Epithelial cell of proximal tubule (primary cell): ENCODE measurements around the gene LARP7. TPM values are rescaled to one million over a fixed set of nuclear protein-coding genes. Genes with fewer than 3 reads are reported as not detected.

Experiments used
- DNase-seq: peaks from one replicate; pipeline ENCODE4 v3.0.0-alpha.2; 2011; ENCODE audit warnings: low read depth
- H3K4me3 ChIP-seq: 2 replicates; pipeline ENCODE4 v1.5.1; 2011; ENCODE audit warnings: low read depth, mild to moderate bottlenecking, low read length
- total RNA-seq: library from RNA; depleted of rRNA; stranded (reverse); fragments of >200 nt; gene quantifications from 2 replicates; pipeline ENCODE4 v1.2.3, GENCODE V29; 2015
- TF ChIP-seq, protein P1 (sequence below): conservative IDR thresholded peaks from 2 replicates; pipeline ENCODE4 v1.5.1; 2012; ENCODE audit warnings: low read depth, mild to moderate bottlenecking, low read length

The LARP7 gene
- 28.9 and 31.8 TPM in 2 replicates for total RNA-seq

DNA sequence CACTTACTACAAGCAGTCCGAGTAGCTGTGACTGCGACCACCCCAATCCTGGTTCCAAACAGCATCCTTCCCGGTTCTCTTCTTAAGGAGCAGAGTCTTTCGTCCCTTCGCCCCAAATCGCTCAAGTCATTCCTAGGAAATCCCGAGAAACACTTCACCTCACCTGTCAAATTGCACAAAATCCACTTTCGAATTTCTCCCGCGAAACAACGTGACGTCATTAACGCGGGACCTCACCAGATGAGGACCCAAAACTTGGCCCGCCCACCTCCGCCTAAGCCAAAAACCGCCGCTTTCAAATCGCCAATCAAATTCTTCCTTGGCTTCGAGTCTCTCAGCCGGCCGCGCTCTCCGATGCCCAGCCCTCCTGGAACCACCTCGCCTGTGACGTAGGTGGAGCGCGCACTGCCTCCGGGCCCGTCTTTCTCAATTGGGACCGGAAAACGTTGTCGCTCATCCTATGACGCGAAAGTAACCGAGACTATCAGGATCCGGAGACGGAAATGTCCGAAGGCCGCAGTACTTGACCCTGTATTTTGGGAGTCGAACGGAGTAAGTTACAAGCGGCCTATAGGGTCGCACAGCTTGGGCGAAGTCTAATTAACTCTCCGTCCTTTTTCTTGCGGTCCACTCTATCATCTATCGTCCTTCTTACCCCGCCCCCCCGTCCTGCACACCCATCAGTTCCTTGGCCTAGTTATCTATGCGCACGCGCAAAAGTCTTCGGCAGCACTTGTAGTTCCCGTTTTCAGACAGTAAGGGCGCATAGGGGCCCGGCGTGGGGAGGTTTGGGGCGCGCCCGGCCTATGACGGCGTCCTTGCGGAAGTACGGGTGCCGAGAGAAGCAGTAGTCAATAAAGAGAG is at the start of gene LARP7, which contains the start of gene ZGRF1:
TSS of gene LARP7 (plus strand) at position 456 of the 864 bp plus-strand sequence. CDS start 7,527 bp downstream, outside the sequence.
TSS of gene ZGRF1 (minus strand) at position 222 of the 864 bp plus-strand sequence. CDS start 3,733 bp downstream, outside the sequence.
- TF ChIP-seq, protein P1, sequence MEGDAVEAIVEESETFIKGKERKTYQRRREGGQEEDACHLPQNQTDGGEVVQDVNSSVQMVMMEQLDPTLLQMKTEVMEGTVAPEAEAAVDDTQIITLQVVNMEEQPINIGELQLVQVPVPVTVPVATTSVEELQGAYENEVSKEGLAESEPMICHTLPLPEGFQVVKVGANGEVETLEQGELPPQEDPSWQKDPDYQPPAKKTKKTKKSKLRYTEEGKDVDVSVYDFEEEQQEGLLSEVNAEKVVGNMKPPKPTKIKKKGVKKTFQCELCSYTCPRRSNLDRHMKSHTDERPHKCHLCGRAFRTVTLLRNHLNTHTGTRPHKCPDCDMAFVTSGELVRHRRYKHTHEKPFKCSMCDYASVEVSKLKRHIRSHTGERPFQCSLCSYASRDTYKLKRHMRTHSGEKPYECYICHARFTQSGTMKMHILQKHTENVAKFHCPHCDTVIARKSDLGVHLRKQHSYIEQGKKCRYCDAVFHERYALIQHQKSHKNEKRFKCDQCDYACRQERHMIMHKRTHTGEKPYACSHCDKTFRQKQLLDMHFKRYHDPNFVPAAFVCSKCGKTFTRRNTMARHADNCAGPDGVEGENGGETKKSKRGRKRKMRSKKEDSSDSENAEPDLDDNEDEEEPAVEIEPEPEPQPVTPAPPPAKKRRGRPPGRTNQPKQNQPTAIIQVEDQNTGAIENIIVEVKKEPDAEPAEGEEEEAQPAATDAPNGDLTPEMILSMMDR = peak; percentile 63
- peak within 1 kb of the TSS; percentile 69 for H3K4me3 ChIP-seq
- DNase-seq = peak; percentile 92

DNA sequence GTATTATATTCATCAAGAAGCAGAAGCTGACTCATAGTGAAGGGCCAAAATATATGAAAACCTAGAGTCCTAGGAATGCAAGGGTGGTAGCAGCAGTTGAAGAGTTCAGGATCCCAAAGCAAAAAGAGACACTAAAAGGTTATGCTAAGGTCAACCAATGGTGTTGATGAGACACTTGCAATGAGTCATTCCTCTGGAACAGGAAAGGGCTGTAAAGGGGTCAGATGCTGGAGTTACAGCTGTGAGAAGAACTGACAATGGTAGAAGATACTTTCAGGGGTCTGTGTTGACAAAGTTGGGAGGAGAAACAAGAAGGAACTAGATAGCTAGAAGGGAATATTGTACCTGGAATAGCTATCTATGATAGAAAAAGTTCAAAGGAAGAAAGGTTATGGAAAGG is 47.7 kb upstream of the LARP7 start:
- no peak overlapping the region for H3K4me3 ChIP-seq
- TF ChIP-seq, protein P1 = no peak
- no peak for DNase-seq

- TF ChIP-seq, protein P1 = no peak
- H3K4me3 ChIP-seq = no peak overlapping the region
- no peak for DNase-seq
These were observed 45.4 kb upstream of the LARP7 start for GRCh38 chr4:112591593-112591992.

DNA sequence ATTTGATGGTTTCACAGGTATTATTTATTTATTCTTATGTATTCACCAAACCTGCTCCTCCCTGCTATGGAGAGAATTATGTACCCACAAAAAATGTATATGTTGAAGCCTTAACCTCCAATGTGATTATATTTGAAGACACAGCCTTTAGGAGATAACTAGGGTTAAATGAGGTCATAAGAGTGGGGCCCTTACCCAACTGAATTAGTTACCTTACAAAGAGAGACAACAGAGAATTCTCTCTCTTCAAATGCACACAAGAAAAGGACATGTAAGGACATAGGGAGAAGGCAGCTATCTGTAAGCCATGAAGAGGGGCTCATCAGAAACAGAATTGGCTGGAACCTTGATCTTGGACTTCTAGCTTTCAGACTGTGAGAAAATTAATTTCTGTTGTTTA is 44.2 kb upstream of the LARP7 start:
- DNase-seq = no peak
- TF ChIP-seq, protein P1 = no peak
- no peak overlapping the region for H3K4me3 ChIP-seq

DNA sequence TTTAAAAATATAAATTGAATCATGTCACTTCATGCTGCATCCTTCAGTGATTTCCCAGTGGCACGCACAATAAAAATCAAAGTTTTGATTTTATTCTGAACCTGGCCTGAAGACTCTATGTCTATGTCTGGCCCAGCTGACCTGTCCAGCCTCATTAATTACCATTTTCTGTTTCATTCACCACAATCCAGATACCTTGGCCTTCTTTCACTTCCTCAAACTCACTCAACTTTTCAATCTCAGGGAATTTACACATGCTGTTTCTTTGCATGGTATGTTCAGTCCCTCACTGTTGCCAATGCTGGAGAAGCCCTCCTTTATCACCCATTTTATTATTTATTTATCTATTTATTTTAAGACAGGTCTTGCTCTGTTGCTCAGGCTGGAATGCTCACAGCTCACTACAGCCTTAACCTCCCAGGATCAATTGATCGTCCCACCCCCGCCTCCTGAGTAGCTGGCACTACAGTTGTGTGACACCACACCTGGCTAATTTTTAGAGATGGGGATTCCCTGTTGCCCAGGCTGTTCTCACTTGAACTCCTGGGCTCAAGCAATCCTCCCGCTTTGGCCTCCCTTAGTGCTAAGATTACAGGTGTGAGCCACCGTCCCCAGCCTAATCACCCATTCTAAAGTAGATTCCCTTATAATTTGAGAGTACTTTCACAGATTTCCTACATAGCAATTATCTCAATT is 43.4 kb upstream of the LARP7 start:
- no peak for DNase-seq
- TF ChIP-seq, protein P1 = no peak
- no peak overlapping the region for H3K4me3 ChIP-seq

DNA sequence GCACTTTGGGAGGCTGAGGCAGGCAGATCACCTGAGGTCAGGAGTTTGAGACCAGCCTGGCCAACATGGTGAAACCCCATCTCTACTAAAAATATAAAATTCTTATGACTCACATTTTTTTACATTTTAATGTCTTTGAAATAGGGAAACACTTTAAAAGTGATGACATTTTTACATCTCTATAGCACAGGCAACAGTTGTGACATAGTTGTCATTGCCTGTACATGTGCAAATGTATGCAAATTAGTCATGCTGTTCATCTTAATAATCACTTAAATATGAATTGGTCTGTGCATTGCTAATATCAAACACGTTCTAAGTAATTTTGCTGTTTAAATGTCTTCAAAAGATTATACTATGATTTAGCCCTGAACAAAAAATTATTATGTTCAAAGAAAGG is 42.0 kb upstream of the LARP7 start:
- TF ChIP-seq, protein P1 = no peak
- no peak for DNase-seq
- H3K4me3 ChIP-seq = no peak overlapping the region
